Measurements from ENCODE around the gene OLFML3. TPM values are rescaled to one million over a fixed set of nuclear protein-coding genes. Genes with fewer than 3 reads are reported as not detected.

The OLFML3 gene
- total RNA-seq, 1 experiment from 2014 or later, result 171 TPM

- DNase-seq, result peak; percentile 58
- H3K4ac ChIP-seq (ENCODE audit: low read depth, low read length), result no peak overlapping the region
- H3T11ph ChIP-seq (ENCODE audit: low read length), result no peak overlapping the region
- peaks cover 12% of the 10 kb centered on the region; the same call in 1 of the 2 replicates for H3K4me1 ChIP-seq (ENCODE audit: insufficient read depth, low read length)
- no peaks in the 10 kb centered on the region for H3K9me3 ChIP-seq (ENCODE audit: control insufficient read depth, low read depth, low read length)
- H2BK120ac ChIP-seq (ENCODE audit: low read depth, low read length, poor library complexity, severe bottlenecking), result no peak overlapping the region
- H2BK5ac ChIP-seq (ENCODE audit: insufficient read length, low read length), result no peak overlapping the region
- Mint-ChIP-seq H3K4me1 (peaks cover 38% of the 10 kb centered on the region in 2 experiments), H3K9me3 (peaks cover 8 to 9% of the 10 kb centered on the region in 2 experiments), H3K27me3 (ENCODE audit: low read depth) (no peaks in the 10 kb centered on the region), H3K4me3 (peak overlapping the region in 1 of 2 experiments; percentile 22; a peak in 2 of 5 replicates), H3K27ac (peak overlapping the region; percentile 90 to 98 (median 98)), H3K36me3 (ENCODE audit: insufficient read depth in 1 of 3, low read depth in 3 of 3) (peaks cover 14 to 21% (median 17%) of the 10 kb centered on the region in 3 experiments)
- no peak overlapping the region for H3K9ac ChIP-seq (ENCODE audit: extremely low read depth, insufficient read length, low read length)
- no peaks in the 10 kb centered on the region for H3K79me2 ChIP-seq (ENCODE audit: insufficient read depth, low read length)
- no peaks in the 10 kb centered on the region for H4K20me1 ChIP-seq (ENCODE audit: control insufficient read depth, insufficient read depth, insufficient read length)
- no peak overlapping the region for H4K8ac ChIP-seq (replicated peaks; ENCODE audit: insufficient read length, low read depth, low read length)
- peak overlapping the region; percentile 44 for H3K27ac ChIP-seq (ENCODE audit: insufficient read length, low read depth, low read length)
- H3K4me2 ChIP-seq (ENCODE audit: insufficient read depth, insufficient read length, low read length), result no peak overlapping the region
- no peaks in the 10 kb centered on the region for H3K27me3 ChIP-seq (ENCODE audit: insufficient read depth, low read length)
- H3K14ac ChIP-seq (ENCODE audit: insufficient read depth, low read length), result no peak overlapping the region
- H3K18ac ChIP-seq (ENCODE audit: insufficient read length, low read depth, low read length), result peak overlapping the region; percentile 2
- WGBS (ENCODE audit: extremely low coverage, insufficient read length, low lambda C conversion rate), result no CpG with 5 or more reads among the region's 6 CpGs
- H2AK5ac ChIP-seq (ENCODE audit: insufficient read length, low read length), result no peak overlapping the region
- no peak overlapping the region for H3K23ac ChIP-seq (ENCODE audit: insufficient read length, low read depth, low read length)
- no peak overlapping the region for H4K5ac ChIP-seq (ENCODE audit: insufficient read length, low read depth, low read length)
- no peak for TF ChIP-seq CTCF (conservative IDR thresholded peaks at IDR 0.05)
- H2AFZ ChIP-seq (ENCODE audit: low read length), result no peak overlapping the region
- H3K56ac ChIP-seq (ENCODE audit: insufficient read length, low read depth, low read length), result no peak overlapping the region
- H2BK12ac ChIP-seq (ENCODE audit: insufficient read length, low read depth, low read length), result no peak overlapping the region
- H2BK15ac ChIP-seq (ENCODE audit: low read depth, low read length), result no peak overlapping the region
- no peaks in the 10 kb centered on the region for H3K79me1 ChIP-seq (ENCODE audit: insufficient read depth, low read depth, low read length, poor library complexity, severe bottlenecking)
- no peak overlapping the region for H2BK20ac ChIP-seq (ENCODE audit: low read depth, low read length, poor library complexity, severe bottlenecking)
- H4K91ac ChIP-seq (ENCODE audit: insufficient read length, low read depth, low read length), result no peak overlapping the region
- H3K23me2 ChIP-seq (ENCODE audit: insufficient read length, low read depth, low read length, poor library complexity, severe bottlenecking), result no peaks in the 10 kb centered on the region
Measured at GRCh38 chr1:114024049-114024448, 44.8 kb downstream of the OLFML3 start.

Data from H9 (cell line).